KBM-7 (cell line): ENCODE results near the gene PLCB1.
A peak's percentile ranks its signal among the peaks of the same experiment; 100 is the strongest.

Source experiments
- DNase-seq: peaks from one replicate; pipeline ENCODE4 v3.0.0-alpha.2; 2015
- in situ Hi-C: fragments of 300-500 bp; cut with MboI; formaldehyde crosslinking; loops from 2 replicates; pipeline ENCODE4 v1.14.3; 2020; ENCODE audit warnings: low sequenced_read_pairs, low pct_unique_long_range_greater_than_20kb, mixed read lengths

PLCB1 gene

DNA sequence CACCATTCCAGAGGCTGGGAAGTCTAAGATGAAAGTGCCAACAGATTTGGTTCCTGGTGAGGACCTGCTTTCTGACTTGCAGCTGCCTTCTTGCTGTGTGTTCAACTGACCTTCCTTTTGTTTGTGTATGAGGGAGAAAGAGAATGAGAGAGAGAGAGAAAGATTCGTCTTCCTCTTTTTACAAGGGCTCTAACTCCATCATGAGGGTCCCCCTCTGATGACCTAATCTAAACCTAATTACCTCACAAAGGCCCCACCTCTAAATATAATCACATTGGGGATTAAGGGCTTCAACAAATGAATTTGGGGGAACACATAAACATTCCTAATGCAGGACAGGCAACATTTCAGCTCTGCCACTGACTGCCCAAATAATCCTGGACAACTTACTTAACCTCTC is 130.7 kb downstream of the PLCB1 start:
- DNase-seq: no peak
- in situ Hi-C loops: no loop called here

- in situ Hi-C loops: no loop called here
These were observed 133.5 kb downstream of the PLCB1 start for GRCh38 chr20:8265588-8265987.

GRCh38 chr20:8267009-8267408 is 134.9 kb downstream of the PLCB1 start:
- in situ Hi-C loops: no loop called here
- DNase-seq: no peak

More at GRCh38 chr20:8265588-8265987, 133.5 kb downstream of the PLCB1 start:
- DNase-seq: no peak

DNA sequence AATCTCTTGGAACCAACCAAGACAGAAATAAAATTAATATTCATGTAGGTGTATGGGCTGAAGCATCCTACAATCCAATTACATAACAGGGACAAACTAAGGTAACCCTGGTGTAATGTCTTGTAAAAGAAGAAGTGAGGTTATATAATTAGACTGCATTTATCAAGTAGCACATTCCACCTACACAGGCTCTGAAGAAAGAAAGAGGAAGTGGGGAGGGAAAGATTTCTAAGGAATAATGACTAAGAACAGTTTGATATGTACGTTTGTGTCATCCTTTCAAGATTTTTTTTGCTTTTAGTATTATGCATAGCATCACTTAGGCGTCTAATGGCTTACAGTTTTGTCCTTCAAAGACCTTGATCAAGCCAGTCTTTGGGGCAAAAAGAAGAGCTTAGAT is 139.7 kb downstream of the PLCB1 start:
- in situ Hi-C loops: no loop called here
- DNase-seq: peak; percentile 15

- in situ Hi-C loops: no loop called here
- no peak for DNase-seq
These were observed 140.7 kb downstream of the PLCB1 start for GRCh38 chr20:8272766-8273165.

DNA sequence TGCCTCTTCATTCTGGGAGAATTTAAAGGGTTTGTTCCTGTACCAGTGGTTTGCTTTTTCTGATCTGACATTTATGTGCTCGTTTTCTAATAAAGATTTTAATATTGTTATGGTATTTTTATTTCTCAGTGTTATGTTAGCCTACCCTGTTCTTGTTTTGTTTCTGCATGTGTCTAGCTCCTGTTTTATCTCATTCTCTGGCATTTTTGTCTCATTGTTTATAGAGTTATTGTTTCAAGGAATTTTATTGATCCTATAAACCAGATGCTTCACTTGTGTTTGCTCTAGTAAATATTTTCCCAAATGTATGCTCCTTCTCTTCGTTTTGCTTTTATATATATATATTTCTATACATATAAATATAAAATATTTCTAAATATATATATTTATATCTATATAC is 152.8 kb downstream of the PLCB1 start:
- no peak for DNase-seq
- in situ Hi-C loops: no loop called here

DNA sequence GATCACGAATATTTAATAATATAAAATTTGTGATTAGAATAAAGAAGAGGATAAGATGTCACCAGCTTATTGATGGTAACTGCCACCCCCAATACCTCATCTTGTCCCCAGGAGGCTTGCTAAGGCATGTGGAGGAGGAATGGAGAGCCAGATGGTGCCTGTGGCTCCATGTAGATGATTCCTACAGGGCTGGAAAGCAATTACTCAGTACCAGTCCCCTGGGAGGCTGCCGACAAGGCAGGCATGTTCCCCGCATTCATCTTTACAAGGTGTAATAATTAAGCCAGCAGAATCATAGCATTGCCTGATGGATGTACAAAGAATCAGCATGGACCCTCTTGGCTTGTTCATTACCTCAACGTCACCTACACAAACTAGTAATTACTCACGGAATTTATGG is 155.3 kb downstream of the PLCB1 start:
- DNase-seq: no peak
- in situ Hi-C loops: no loop called here

- no peak for DNase-seq
- in situ Hi-C loops: no loop called here
These were observed 159.1 kb downstream of the PLCB1 start for GRCh38 chr20:8291200-8291599.

DNA sequence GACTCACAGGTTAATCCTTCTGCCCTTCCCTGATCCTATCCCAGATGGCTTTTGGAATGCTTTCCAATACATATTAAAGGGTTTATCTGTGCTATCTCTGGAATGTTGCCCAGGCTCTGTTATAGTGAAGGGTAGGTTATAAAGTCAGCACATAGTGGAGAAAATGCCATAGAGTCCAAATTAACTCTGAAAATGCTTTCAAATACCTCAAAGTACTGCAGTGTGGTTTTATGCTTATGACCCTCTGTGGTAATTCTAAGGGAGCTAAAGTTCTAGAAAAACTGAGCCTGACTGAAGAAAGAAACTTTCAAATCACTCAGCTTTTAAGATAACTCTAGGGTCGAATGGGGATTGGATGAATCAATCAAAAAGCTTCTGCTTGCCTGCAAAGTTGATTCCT is 159.8 kb downstream of the PLCB1 start:
- DNase-seq: no peak
- in situ Hi-C loops: no loop called here

DNA sequence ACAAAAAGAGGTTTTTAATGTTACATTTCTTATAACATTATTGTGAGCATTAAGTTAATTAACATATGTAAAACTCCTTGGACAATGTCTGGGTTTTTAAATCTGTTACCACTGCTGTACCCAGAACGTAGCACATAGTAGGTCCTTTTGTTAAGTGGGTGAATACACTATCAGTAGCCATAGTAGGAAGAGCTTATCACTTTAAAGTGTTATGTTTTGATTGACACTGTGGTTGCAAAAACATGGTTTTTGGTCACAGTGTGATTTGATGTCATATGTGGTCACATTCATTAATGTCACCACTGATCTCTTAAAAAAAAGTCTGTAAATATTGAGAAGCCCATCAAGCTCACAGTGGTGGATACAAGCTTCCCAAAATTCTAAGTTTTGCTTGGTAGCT is 160.7 kb downstream of the PLCB1 start:
- DNase-seq: no peak
- in situ Hi-C loops: no loop called here

- in situ Hi-C loops: no loop called here
- no peak for DNase-seq
These were observed 161.7 kb downstream of the PLCB1 start for GRCh38 chr20:8293750-8294149.

GRCh38 chr20:8296536-8296935 is 164.5 kb downstream of the PLCB1 start:
- DNase-seq: no peak
- in situ Hi-C loops: no loop called here

DNA sequence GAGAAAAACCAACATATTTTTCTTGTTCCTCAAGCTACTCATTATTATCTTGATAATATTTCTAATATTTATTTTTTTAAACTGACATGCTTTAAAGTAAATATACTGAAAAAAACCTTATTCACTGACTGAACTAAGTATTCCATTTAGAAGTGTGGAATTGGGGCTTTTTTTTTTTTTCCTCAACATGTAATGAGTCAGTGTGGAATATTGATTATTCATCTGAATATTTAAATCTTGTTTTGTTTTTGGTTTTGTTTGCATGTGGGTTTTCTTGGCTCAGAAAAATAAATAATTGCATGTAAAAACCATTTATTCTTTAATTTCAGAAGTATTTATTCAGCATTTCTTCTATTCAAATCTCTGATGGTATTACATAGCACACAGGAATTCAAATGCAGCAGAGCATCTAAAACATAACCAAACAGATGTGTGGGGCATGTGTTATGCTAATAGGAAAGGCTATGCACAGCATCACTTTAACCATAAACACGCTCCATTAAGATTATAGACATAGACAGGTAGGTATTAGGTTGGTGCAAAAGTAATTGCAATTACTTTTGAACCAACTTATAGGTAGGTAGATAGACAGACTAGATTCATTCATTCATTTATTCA is 166.5 kb downstream of the PLCB1 start:
- in situ Hi-C loops: no loop called here
- no peak for DNase-seq

DNA sequence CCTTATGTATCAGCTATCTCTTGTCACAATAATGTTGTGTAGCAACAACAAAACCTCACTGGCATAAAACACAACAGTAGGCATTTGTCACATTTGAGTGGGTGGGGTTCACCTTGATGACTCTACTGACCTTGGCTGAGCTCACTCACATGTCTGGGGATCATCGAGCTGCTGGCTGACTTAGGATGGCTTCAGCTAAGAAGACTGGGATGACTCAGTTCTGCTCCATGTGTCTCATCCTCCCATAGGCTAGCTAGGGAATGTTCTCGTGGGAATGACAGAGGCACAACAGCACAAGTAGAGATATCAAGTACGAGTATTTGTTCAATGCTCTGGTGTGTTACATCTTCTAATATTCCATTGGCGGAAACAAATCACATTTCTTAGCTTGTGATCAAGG is 167.9 kb downstream of the PLCB1 start:
- no peak for DNase-seq
- in situ Hi-C loops: no loop called here

DNA sequence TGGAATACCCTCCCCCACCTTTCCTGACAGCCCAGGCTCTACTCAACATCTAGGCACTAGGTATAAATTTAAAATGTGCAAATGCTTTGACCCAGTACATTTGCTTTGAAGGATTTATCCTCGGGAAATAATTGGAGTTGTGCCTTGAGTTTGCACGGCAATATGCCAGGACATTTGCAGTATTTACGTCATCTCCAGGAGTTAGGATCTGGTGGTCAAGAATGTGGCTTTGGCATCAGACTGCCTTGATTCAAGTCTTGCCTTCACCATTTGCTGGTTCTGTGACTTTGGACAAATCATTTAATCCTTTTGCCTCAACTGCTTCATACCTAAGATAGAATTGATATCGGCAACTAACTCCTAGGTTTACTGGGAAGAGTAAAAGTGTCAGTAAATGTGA is 169.6 kb downstream of the PLCB1 start:
- in situ Hi-C loops: no loop called here
- no peak for DNase-seq

GRCh38 chr20:8303651-8304050 is 171.6 kb downstream of the PLCB1 start:
- in situ Hi-C loops: no loop called here
- DNase-seq: no peak

DNA sequence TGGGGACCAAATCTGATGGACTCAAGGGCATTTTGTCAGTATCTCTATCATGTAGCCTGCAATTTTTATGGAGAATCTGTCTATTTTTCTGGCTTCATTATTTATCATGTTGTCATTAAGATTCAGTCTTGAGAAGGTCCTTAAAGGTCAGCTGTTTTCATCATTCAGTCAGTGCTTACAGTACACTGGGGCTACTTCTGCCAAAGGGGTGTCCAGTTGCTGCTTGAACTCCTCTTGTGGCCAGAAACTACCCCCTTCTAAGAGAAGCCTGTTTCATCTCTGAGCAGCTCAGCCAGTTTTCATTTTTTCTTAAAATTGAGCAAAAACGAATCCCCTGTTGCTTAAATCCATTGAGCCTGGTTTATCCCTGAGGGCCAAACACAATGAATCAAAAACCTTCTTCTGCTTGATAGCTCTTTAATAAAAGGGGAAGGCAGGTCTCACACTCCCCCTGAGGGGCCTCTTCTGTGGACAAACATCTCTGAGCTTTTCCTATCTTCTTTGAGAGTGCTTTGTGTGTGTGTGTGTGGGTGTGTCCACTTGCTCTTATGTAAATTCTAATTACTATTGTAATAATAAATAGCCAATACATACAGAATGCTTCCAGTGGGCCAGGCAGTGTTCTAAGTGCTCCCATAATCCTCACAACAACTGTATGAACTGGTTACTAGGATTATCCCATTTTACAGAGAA is 172.2 kb downstream of the PLCB1 start:
- in situ Hi-C loops: no loop called here
- no peak for DNase-seq

DNA sequence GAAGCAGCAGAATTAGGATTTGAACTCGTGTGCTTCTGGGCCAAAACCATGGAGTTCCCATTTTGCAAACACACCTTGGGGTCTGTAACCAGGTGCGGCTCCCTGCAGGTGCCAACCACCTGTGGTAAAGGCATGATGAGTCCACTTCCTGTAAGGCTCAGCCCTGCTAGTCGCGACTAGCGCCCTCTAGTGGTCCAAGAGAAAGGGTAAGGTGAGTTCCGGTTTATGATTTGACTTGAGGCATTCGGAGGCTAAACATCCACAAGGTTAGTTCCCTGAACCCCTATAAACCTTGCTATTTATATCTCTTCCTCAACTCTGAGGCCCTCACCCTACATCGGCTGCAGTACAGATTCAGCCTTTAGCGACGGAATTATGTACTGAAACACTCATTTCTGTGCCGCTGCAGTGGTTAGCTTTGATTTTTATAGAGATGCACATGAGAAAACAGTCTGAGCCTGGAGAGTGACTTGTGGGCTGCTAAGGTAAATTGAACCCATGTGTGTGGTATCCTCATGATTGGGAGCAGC is 173.4 kb downstream of the PLCB1 start:
- peak; percentile 26 for DNase-seq
- in situ Hi-C loops: no loop called here

DNA sequence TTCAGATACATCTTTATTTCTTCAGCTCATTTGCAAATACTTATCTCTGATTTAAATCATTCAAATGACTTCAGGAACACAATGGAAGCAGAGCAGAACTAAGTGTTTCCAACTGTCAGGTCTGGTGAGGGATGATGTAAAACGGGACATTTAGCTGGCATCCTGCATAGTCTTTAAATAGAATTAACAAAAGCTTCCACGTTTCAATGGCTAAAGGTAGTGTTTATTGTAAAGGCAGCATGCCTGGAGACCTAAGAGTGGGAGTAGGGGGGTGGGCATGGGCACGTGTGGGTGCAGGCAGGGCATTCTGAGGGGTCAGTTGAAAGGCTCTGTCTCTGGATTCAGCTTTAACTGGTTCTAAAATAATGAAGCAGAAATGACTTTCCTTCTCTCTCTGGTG is 174.9 kb downstream of the PLCB1 start:
- DNase-seq: no peak
- in situ Hi-C loops: no loop called here

- in situ Hi-C loops: no loop called here
These were observed 177.6 kb downstream of the PLCB1 start for GRCh38 chr20:8309634-8310033.

DNA sequence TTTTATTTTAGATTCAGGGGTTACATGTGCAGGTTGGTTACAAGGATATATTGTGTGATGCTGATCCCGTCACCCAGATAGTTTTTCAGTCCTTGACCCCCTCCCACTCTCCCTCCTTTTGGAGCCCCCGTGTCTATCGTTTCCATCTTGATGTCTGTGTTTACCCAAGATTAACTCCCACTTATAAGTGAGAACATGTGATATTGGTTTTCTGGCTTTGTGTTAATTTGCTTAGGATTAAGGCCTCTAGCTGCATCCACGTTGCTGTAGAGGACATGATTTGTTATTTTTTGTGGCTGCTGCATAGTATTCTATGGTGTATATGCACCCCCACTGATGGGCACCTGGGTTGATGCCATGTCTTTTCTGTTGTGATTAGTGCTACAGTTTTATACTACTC is 178.6 kb downstream of the PLCB1 start:
- no peak for DNase-seq
- in situ Hi-C loops: no loop called here

More at GRCh38 chr20:8309634-8310033, 177.6 kb downstream of the PLCB1 start:
- DNase-seq: no peak
